ENCODE measurements around the gene KLC3. TPM values are rescaled to one million over a fixed set of nuclear protein-coding genes. Genes with fewer than 3 reads are reported as not detected.

Gene KLC3
- total RNA-seq = 0.66 TPM in 1 of 2 replicates, not detected in the other

DNA sequence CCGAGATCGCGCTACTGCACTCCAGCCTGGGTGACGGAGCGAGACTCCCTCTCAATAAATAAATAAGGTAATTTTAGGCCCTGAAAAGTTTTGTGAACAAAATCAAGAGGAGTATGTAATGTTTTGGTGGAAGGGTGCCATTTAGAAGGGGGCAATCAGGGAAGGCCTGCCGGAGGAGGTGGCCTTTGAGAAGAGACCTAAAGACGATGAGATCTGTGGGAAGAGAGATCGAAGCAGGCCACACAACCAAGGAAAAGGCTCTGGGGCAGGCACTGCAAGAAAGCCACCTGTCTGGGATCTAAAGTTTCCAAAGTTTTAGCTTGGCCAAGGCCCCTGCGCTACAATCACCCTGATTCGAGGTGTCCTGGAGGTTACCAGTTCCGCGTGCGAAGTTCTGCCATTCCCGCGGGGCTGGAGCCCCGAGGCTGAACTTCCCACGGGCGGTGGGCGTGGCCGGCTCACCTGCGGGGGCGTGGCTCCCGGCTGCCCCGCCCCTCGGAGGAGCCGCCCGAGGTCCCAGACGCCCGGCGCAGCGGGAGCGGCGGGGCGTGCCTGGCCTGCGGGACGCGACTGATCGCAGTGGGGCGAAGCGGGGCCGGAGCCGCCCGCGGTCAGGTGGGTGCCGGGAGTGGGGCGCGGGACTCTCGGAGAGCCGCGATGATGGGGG, at the start of gene KLC3:
TSS of gene KLC3 (plus strand) at position 519 of the 667 bp plus-strand sequence. CDS start 4,792 bp downstream, outside the sequence.

GRCh38 chr19:45322744-45323281, 17.7 kb upstream of the KLC3 start, which contains the start of gene CKM:
Gene CKM, minus strand, starts transcription at chr19:45322875. Its CDS starts 3,162 bp downstream, at chr19:45319713.

GRCh38 chr19:45370410-45371204, 30.1 kb downstream of the KLC3 start, which contains the start of gene ERCC2:
Gene ERCC2, minus strand, starts transcription at chr19:45370573. Its CDS starts 33 bp downstream, at chr19:45370540.

Other genes with a start within 250 kb of the KLC3 start
- gene PPP1R37, start 247.6 kb upstream of the KLC3 start, total RNA-seq = 44.5 and 50.0 TPM in 2 replicates
- 0.12 and 0.44 TPM in 2 replicates for gene NKPD1, start 179.8 kb upstream of the KLC3 start, total RNA-seq
- gene TRAPPC6A, start 162.5 kb upstream of the KLC3 start, total RNA-seq = 2.0 and 11.1 TPM in 2 replicates
- 3.9 and 7.5 TPM in 2 replicates for gene BLOC1S3, start 162.0 kb upstream of the KLC3 start, total RNA-seq
- not detected in 2 replicates for gene EXOC3L2, start 95.3 kb upstream of the KLC3 start, total RNA-seq
- gene MARK4, start 89.5 kb upstream of the KLC3 start, total RNA-seq = 8.1 and 9.9 TPM in 2 replicates
- gene CKM, start 17.9 kb upstream of the KLC3 start, total RNA-seq = 0.12 TPM in 1 of 2 replicates, not detected in the other
- gene ERCC2, start 29.8 kb downstream of the KLC3 start, total RNA-seq = 22.0 and 28.0 TPM in 2 replicates
- 3.3 and 7.2 TPM in 2 replicates for gene PPP1R13L, start 64.3 kb downstream of the KLC3 start, total RNA-seq
- gene POLR1G, start 65.9 kb downstream of the KLC3 start, total RNA-seq = 8.6 and 13.6 TPM in 2 replicates
- gene ERCC1, start 83.2 kb downstream of the KLC3 start, total RNA-seq = 97.2 and 128 TPM in 2 replicates
- 0.44 and 0.62 TPM in 2 replicates for gene FOSB, start 127.2 kb downstream of the KLC3 start, total RNA-seq
- 6.1 and 8.1 TPM in 2 replicates for gene RTN2, start 156.3 kb downstream of the KLC3 start, total RNA-seq
- 2.3 and 2.7 TPM in 2 replicates for gene PPM1N, start 157.7 kb downstream of the KLC3 start, total RNA-seq
- gene VASP, start 166.7 kb downstream of the KLC3 start, total RNA-seq = 79.4 and 119 TPM in 2 replicates
- 5.2 and 6.0 TPM in 2 replicates for gene OPA3, start 244.1 kb downstream of the KLC3 start, total RNA-seq